DND-41 (cell line): ENCODE results near the gene MICAL2.

ENCODE experiments used
- ATAC-seq: fragments of 200-7000 bp; cut with Tn5 transposase; 3 replicates; pipeline ENCODE4 v1.9.1; 2021; ENCODE audit warnings: low read depth; ENCODE audit not compliant: insufficient read depth
- DNase-seq: peaks from one replicate; pipeline ENCODE4 v3.0.0-alpha.2; 2020
- H2AFZ ChIP-seq: 2 replicates; pipeline ENCODE4 v1.6.0; 2012; ENCODE audit warnings: low read depth, low read length
- H3K27ac ChIP-seq: 2 replicates; pipeline ENCODE4 v1.5.1; 2012; ENCODE audit warnings: low read length, inconsistent platforms
- H3K27me3 ChIP-seq: fragments of 200-600 bp; sonication (generic); 2 replicates; pipeline ENCODE4 v1.6.0; 2012; ENCODE audit warnings: low read length, mild to moderate bottlenecking, inconsistent platforms; ENCODE audit not compliant: insufficient read depth, poor library complexity
- H3K36me3 ChIP-seq: 2 replicates; pipeline ENCODE4 v1.5.1; 2012; ENCODE audit warnings: low read length, inconsistent platforms; ENCODE audit not compliant: insufficient read depth
- H3K4me1 ChIP-seq: 2 replicates; pipeline ENCODE4 v1.5.1; 2012; ENCODE audit warnings: mild to moderate bottlenecking, low read length; ENCODE audit not compliant: insufficient read depth
- H3K4me2 ChIP-seq: 2 replicates; pipeline ENCODE4 v1.6.0; 2012; ENCODE audit warnings: mild to moderate bottlenecking, moderate library complexity, low read length, inconsistent platforms; ENCODE audit not compliant: insufficient read depth
- H3K4me3 ChIP-seq, 2 experiments: fragments of 200-600 bp in 1 of 2; shearing (Covaris generic) in 1 of 2; 2 replicates each; pipeline ENCODE4 v1.5.1; 2012 to 2016; ENCODE audit warnings: inconsistent platforms in 2 of 2, low read length in 2 of 2, mild to moderate bottlenecking in 2 of 2, low read depth in 1 of 2, moderate library complexity in 1 of 2
- H3K79me2 ChIP-seq: 2 replicates; pipeline ENCODE4 v1.6.0; 2012; ENCODE audit warnings: low read length, inconsistent platforms; ENCODE audit not compliant: insufficient read depth
- H3K9ac ChIP-seq: 2 replicates; pipeline ENCODE4 v1.6.0; 2012; ENCODE audit warnings: low read depth, mild to moderate bottlenecking, inconsistent platforms, low read length, moderate library complexity
- H3K9me3 ChIP-seq: 2 replicates; pipeline ENCODE4 v1.5.1; 2012; ENCODE audit warnings: low read length, moderate library complexity, mild to moderate bottlenecking, inconsistent platforms; ENCODE audit not compliant: insufficient read depth, severe bottlenecking
- H4K20me1 ChIP-seq: 2 replicates; pipeline ENCODE4 v1.6.0; 2012; ENCODE audit warnings: low read length; ENCODE audit not compliant: insufficient read depth
- CTCF ChIP-seq: IDR thresholded peaks from 2 replicates; pipeline ENCODE4 v1.5.1; 2012; ENCODE audit warnings: borderline replicate concordance, low read length, moderate library complexity, mild to moderate bottlenecking; ENCODE audit not compliant: poor library complexity, severe bottlenecking; ENCODE audit errors: extremely low read depth
- EZH2 ChIP-seq: IDR thresholded peaks from 3 replicates; pipeline ENCODE4 v1.6.1; 2012; ENCODE audit warnings: borderline replicate concordance, low read depth, mild to moderate bottlenecking, moderate library complexity, low read length, inconsistent platforms; ENCODE audit not compliant: severe bottlenecking

MICAL2 gene

DNA sequence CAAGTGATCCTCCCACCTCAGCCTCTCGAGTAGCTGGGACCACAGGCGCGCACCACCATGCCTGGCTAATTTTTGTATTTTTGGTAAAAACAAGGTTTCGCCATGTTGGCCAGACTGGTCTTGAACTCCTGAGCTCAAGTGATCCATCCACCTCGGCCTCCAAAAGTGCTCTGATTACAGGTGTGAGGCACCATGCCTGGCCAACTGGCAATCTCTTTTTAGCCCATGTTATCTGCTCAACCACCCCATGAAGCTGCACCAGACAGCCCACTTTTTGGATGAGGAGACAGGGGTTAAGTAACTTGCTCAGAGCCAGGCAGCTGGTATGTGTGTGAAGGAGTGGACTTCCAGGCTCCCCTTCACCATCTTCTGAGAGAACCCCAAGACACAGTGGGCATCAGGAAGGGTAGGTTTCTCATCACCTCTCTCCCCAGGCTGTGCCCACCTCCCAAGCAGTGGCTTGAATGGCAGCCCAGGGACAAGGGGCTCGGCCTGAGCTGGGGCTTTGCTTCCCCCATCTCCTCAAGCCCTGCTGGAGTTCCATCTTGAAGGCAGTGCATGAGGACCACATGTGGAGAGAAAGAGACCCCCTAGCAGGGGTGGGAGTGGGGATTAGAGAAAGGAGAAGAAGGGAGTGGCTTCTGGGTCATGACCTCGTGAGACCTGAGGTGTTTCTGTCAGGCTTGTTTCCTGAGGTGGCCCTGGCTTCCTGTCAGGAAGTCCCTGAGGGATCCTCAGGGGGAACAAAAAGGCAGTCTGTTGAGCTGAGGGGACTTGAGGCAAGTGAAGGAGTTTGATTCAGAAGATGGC is 179.5 kb downstream of the MICAL2 start:
- no peak overlapping the region for H3K4me3 ChIP-seq
- H3K36me3 ChIP-seq = no peaks in the 10 kb centered on the region
- ATAC-seq (peak; percentile 71), DNase-seq (peak; percentile 46)
- H4K20me1 ChIP-seq = no peaks in the 10 kb centered on the region
- 0 out of 2 replicates have a peak overlapping the region, but pooled peaks have one; percentile 0 for H2AFZ ChIP-seq
- H3K9ac ChIP-seq = no peak overlapping the region
- H3K4me2 ChIP-seq = no peak overlapping the region
- no peaks in the 10 kb centered on the region for H3K27me3 ChIP-seq
- H3K27ac ChIP-seq = no peak overlapping the region
- TF ChIP-seq CTCF = no peak
- TF ChIP-seq EZH2 = no peak
- peaks cover 14% of the 10 kb centered on the region for H3K4me1 ChIP-seq
- H3K79me2 ChIP-seq = no peaks in the 10 kb centered on the region
- no peaks in the 10 kb centered on the region for H3K9me3 ChIP-seq

DNA sequence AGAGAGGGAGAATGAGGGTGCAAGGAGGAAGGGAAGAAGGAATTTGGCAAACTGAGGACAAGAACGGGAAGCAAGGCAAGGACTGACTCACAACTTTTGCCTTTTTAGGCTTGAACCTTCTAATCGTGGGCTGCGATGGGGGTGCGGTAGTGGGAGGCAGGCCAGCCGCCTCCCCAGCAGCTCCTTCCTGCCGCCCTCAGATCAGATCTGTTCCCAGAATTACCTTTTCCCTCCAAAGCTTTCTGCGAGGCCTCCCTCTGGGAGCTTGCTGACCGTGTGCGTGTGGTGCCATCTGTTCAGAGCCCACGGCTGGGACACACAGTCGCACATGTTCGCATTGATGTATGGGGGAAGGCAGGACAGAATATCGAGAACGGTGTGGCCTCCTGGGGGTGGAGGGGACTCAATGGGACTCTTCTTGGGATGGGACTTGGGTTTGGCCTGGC is 180.1 kb downstream of the MICAL2 start:
- H3K36me3 ChIP-seq = no peaks in the 10 kb centered on the region
- no peak for TF ChIP-seq EZH2
- H3K4me3 ChIP-seq = no peak overlapping the region
- H3K27me3 ChIP-seq = no peaks in the 10 kb centered on the region
- ATAC-seq (no peak), DNase-seq (no peak)
- H3K27ac ChIP-seq = no peak overlapping the region
- no peaks in the 10 kb centered on the region for H3K79me2 ChIP-seq
- no peak overlapping the region; the same call in 1 of the 2 replicates for H3K4me2 ChIP-seq
- H4K20me1 ChIP-seq = no peaks in the 10 kb centered on the region
- H3K9me3 ChIP-seq = no peaks in the 10 kb centered on the region
- no peak overlapping the region for H3K9ac ChIP-seq
- peaks cover 14% of the 10 kb centered on the region for H3K4me1 ChIP-seq
- 0 out of 2 replicates have a peak overlapping the region, but pooled peaks have one; percentile 0 for H2AFZ ChIP-seq

- no peaks in the 10 kb centered on the region for H4K20me1 ChIP-seq
- H3K27me3 ChIP-seq = no peaks in the 10 kb centered on the region
- no peak overlapping the region for H3K27ac ChIP-seq
- DNase-seq (no peak), ATAC-seq (no peak)
- no peaks in the 10 kb centered on the region for H3K79me2 ChIP-seq
- no peak overlapping the region for H3K4me3 ChIP-seq
- H3K4me1 ChIP-seq = peaks cover 14% of the 10 kb centered on the region
- no peak overlapping the region for H3K9ac ChIP-seq
- H2AFZ ChIP-seq = no peak overlapping the region
- no peak overlapping the region for H3K4me2 ChIP-seq
- H3K9me3 ChIP-seq = no peaks in the 10 kb centered on the region
- H3K36me3 ChIP-seq = no peaks in the 10 kb centered on the region
- no peak for TF ChIP-seq CTCF
- TF ChIP-seq EZH2 = no peak
Measured at GRCh38 chr11:12291313-12291712, 180.9 kb downstream of the MICAL2 start.

GRCh38 chr11:12291766-12292165 is 181.4 kb downstream of the MICAL2 start:
- Histone ChIP-seq H3K4me1 (peaks cover 14% of the 10 kb centered on the region), H3K27me3 (no peaks in the 10 kb centered on the region), H4K20me1 (no peaks in the 10 kb centered on the region), H3K9ac (no peak overlapping the region), H3K4me2 (no peak overlapping the region), H3K9me3 (no peaks in the 10 kb centered on the region), H3K27ac (no peak overlapping the region), H3K36me3 (no peaks in the 10 kb centered on the region), H3K4me3 (no peak overlapping the region), H2AFZ (no peak overlapping the region), H3K79me2 (no peaks in the 10 kb centered on the region)
- TF ChIP-seq CTCF (no peak), EZH2 (no peak)
- ATAC-seq (no peak), DNase-seq (no peak)
